Esophagus squamous epithelium (tissue), 5 donors: ENCODE results near the gene WFIKKN1. TPM values are rescaled to one million over a fixed set of nuclear protein-coding genes. Genes with fewer than 3 reads are reported as not detected.
A peak's percentile ranks its signal among the peaks of the same experiment; 100 is the strongest.

Experiments
- DNase-seq: peaks from one replicate; lab custom pipeline; 2025; lab: John Stamatoyannopoulos, UW
- H3K27ac ChIP-seq, 4 donors: fragments of 200-600 bp; sonication (generic); one replicate each; pipeline ENCODE4 v1.5.1; 2016 to 2019; ENCODE audit warnings: mild to moderate bottlenecking in 1 of 4
- H3K27me3 ChIP-seq, 4 donors: fragments of 200-600 bp; sonication (generic); 1 replicate in 3 of 4; 2 replicates in 1 of 4; pipeline versions ENCODE4 v1.5.1 to v1.6.0; 2017 to 2021; ENCODE audit warnings: antibody characterized with exemption in 1 of 4
- H3K36me3 ChIP-seq, 3 donors: fragments of 200-600 bp; sonication (generic); one replicate each; pipeline ENCODE4 v1.5.1; 2016 to 2019
- H3K4me1 ChIP-seq, 3 donors: fragments of 200-600 bp; sonication (generic); one replicate each; pipeline ENCODE4 v1.5.1; 2017 to 2019
- H3K4me3 ChIP-seq, 4 donors: fragments of 200-600 bp; sonication (generic); 1 replicate in 3 of 4; 2 replicates in 1 of 4; pipeline ENCODE4 v1.5.1; 2016 to 2019; ENCODE audit warnings: mild to moderate bottlenecking in 2 of 4, moderate library complexity in 1 of 4
- H3K9me3 ChIP-seq, 3 donors: fragments of 200-600 bp; sonication (generic); one replicate each; pipeline ENCODE4 v1.5.1; 2016 to 2019
- POLR2A ChIP-seq, 4 donors: fragments of 450-650 bp; IDR thresholded peaks; one replicate each; pipeline ENCODE4 v1.6.1; 2017; ENCODE audit warnings: antibody characterized with exemption in 4 of 4, mild to moderate bottlenecking in 4 of 4, moderate library complexity in 3 of 4
- WGBS, 2 donors: methylation state at CpG; one replicate each; pipeline ENCODE4 v1.1.5; 2018; 5-methylcytosine and 5-hydroxymethylcytosine counted together
- intact Hi-C: fragments of 100-400 bp; cut with DNase I; formaldehyde crosslinking; loops from one replicate; pipeline ENCODE4 v1.15.0; 2022
- total RNA-seq, 4 donors: library from RNA; depleted of rRNA; stranded (reverse); fragments of >200 nt; gene quantifications; one replicate each; pipeline ENCODE4 v1.1.0, GENCODE V29; 2016
- TF ChIP-seq, protein P1 (sequence below), 6 experiments: fragments of 450-650 bp in 4 of 6; fragments of 200-600 bp in 2 of 6; sonication (generic) in 2 of 6; IDR thresholded peaks; one replicate each; pipeline ENCODE4 v1.5.1; 2016 to 2019; ENCODE audit warnings: antibody characterized with exemption in 6 of 6, mild to moderate bottlenecking in 4 of 6, moderate library complexity in 4 of 6
- donor health status: DM: yes; HTN: yes; CAD: no.

Gene WFIKKN1
- total RNA-seq, 4 donors from 2014 or later: under 0.01 to 1.8 (median 0.29) TPM

DNA sequence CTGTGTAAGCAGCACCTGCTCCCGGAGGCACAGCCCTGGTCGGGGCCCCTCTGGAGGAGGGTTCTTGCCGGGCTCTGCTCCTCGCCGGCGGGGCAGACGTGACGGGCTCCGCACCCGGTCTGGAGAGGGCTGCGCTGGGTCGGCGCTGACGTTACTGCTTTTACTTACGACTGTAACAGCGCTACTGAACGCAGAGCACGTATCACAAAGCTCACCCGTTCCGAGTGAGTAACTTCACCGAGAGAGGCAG lies 42.2 kb upstream of the WFIKKN1 start:
- H3K27ac ChIP-seq: peak overlapping the region; percentile 95 to 99 (median 98)
- peak overlapping the region; percentile 71 to 92 (median 80) for H3K4me3 ChIP-seq
- no peak for DNase-seq
- WGBS, 2 donors: 3% methylated on average over 21 of the region's 21 CpGs; no CpG with 5 or more reads in 1 of the 2 donors
- no peak for TF ChIP-seq POLR2A (IDR thresholded peaks at IDR 0.05)
- TF ChIP-seq, protein P1, sequence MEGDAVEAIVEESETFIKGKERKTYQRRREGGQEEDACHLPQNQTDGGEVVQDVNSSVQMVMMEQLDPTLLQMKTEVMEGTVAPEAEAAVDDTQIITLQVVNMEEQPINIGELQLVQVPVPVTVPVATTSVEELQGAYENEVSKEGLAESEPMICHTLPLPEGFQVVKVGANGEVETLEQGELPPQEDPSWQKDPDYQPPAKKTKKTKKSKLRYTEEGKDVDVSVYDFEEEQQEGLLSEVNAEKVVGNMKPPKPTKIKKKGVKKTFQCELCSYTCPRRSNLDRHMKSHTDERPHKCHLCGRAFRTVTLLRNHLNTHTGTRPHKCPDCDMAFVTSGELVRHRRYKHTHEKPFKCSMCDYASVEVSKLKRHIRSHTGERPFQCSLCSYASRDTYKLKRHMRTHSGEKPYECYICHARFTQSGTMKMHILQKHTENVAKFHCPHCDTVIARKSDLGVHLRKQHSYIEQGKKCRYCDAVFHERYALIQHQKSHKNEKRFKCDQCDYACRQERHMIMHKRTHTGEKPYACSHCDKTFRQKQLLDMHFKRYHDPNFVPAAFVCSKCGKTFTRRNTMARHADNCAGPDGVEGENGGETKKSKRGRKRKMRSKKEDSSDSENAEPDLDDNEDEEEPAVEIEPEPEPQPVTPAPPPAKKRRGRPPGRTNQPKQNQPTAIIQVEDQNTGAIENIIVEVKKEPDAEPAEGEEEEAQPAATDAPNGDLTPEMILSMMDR (IDR thresholded peaks at IDR 0.05): no peak
- no peaks in the 10 kb centered on the region for H3K9me3 ChIP-seq
- no peaks in the 10 kb centered on the region for H3K36me3 ChIP-seq
- intact Hi-C loops: loop anchor here (10.0 kb wide), 1 partner anchor 76 kb away; the partner anchor contains the start of gene RHOT2
- peaks cover 47 to 76% (median 51%) of the 10 kb centered on the region in 3 donors for H3K4me1 ChIP-seq
- H3K27me3 ChIP-seq: peaks cover 0 to 6% (median 0%) of the 10 kb centered on the region in 4 donors

DNA sequence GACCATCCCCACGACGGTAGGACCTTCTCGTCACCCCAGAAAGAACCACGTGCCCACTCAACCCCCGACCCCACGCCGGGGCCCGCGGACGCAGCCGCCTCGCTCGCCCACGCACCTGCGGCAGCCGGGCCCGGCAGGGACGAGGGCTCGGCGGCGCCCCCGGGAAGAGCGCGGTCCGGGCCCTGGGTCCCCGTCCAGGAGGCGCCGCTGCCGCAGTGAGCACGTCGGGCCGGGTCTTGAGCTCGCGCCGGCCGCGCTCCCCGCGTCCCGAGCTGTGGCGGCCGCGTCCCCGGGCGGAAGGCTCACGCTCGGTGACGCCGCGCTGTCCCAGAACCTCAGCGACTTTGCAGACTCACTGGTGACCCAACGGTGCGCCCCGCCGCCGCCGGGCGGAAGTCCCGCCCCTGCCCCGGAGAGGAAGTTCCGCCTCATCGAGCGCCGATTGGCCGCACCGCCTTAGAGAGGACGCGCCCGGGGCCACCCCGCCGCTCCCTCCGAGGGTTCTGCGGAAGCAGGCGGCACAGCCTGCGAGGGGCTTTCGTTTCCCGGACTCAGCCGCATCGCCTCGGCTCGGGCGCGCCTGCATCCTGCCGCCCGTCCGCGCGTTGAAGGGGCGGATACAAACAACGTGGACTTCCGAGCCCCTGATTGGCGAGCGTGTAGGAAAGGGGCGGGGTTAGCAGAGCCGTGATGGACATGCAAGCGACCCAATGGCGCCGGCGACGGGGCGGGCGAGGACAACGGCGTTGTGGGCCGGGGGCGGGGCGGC lies 41.7 kb upstream of the WFIKKN1 start:
- peak; percentile 91 for DNase-seq
- no CpG with 5 or more reads among the region's 107 CpGs for WGBS, 2 donors
- intact Hi-C loops: loop anchor here (10.0 kb wide), 1 partner anchor 76 kb away; the partner anchor contains the start of gene RHOT2
- H3K4me1 ChIP-seq: peaks cover 49 to 77% (median 56%) of the 10 kb centered on the region in 3 donors
- peak overlapping the region; percentile 71 to 92 (median 80) for H3K4me3 ChIP-seq
- TF ChIP-seq POLR2A (IDR thresholded peaks at IDR 0.05): peak in 3 of 4 donors; percentile 61 to 90 (median 90)
- TF ChIP-seq, protein P1 (IDR thresholded peaks at IDR 0.05): peak in 2 of 6 experiments; percentile 7 to 12
- H3K27me3 ChIP-seq: peaks cover 0 to 6% (median 0%) of the 10 kb centered on the region in 4 donors
- no peaks in the 10 kb centered on the region for H3K9me3 ChIP-seq
- no peaks in the 10 kb centered on the region for H3K36me3 ChIP-seq
- peak overlapping the region; percentile 95 to 99 (median 98) for H3K27ac ChIP-seq

DNA sequence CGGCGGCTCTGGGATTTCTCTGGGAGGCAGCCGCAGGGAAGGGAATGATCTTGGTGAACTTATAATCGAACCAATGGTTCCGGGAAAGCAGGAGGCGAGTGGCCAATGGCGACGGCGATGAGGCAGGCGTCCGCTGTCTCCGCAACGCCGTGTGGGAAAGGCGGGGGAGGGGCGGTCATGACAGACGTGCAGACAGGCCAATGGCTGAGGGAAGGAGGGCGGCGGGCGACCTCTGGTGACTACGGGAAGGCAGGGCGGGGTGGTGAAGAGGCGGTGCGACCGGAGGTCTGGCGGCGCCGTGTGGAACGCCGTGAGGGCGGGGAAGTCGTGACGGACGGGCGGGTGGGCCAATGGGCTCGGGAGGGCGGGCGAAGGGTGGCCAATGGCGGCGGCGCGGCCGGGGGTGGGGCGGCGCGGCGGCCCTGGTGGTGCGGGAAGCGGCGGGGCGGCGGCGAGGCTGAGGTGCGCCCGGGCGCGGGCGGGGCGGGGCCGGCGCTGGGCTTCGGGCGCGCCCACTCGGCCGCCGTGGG lies 41.1 kb upstream of the WFIKKN1 start, which contains the start of gene RAB40C:
TSS of gene RAB40C (plus strand) at position 409 of the 530 bp plus-strand sequence. CDS start 226 bp downstream, outside the sequence.
- Histone ChIP-seq H3K4me1 (peaks cover 54 to 80% (median 61%) of the 10 kb centered on the region in 3 donors), H3K27ac (peak within 1 kb of the TSS; percentile 95 to 99 (median 98)), H3K36me3 (no peaks in the 10 kb centered on the region), H3K27me3 (peaks cover 0 to 6% (median 0%) of the 10 kb centered on the region in 4 donors), H3K9me3 (no peaks in the 10 kb centered on the region), H3K4me3 (peak within 1 kb of the TSS; percentile 71 to 92 (median 84))
- DNase-seq: peak; percentile 95
- TF ChIP-seq, protein P1 (IDR thresholded peaks at IDR 0.05): peak in 1 of 6 experiments; percentile 15
- no peak for TF ChIP-seq POLR2A (IDR thresholded peaks at IDR 0.05)
- 0% methylated on average over 1 to 4 of the region's 67 CpGs for WGBS, 2 donors
- intact Hi-C loops: loop anchor here (10.0 kb wide), 1 partner anchor 75 kb away; the partner anchor contains the start of gene RHOT2

DNA sequence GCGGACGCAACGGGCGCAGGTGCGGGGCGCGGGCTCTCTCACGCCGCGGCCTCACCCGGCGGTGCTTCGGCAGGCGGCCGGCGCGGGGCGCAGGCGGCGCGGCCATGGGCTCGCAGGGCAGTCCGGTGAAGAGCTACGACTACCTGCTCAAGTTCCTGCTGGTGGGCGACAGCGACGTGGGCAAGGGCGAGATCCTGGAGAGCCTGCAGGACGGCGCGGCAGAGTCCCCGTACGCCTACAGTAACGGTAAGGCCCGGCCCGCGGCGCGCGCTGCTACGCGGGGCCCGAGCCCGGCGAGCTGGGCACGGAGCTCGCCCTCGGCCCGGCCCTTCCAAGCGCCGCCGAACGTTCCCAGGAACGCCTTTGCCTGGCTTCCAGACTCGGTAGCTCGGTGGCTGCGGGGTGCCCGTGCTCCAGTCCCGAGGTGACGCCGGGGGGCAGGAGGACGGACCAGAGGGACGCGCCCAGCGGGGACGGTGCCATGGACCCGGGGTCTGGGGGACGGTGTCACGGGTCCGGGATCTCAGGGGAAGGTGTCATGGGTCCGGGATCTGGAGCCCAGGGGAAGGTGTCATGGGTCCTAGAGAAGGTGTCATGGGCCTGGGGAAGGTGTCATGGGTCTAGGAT lies 40.5 kb upstream of the WFIKKN1 start:
- TF ChIP-seq, protein P1 (IDR thresholded peaks at IDR 0.05): peak in 1 of 6 experiments; percentile 23
- peak in 2 of 4 donors; percentile 34 to 38 for TF ChIP-seq POLR2A (IDR thresholded peaks at IDR 0.05)
- intact Hi-C loops: no loop called here
- Histone ChIP-seq H3K9me3 (no peaks in the 10 kb centered on the region), H3K4me3 (peak overlapping the region; percentile 71 to 92 (median 76)), H3K4me1 (peaks cover 58 to 84% (median 65%) of the 10 kb centered on the region in 3 donors), H3K27me3 (peaks cover 0 to 4% (median 0%) of the 10 kb centered on the region in 4 donors), H3K27ac (peak overlapping the region; percentile 93 to 99 (median 96)), H3K36me3 (no peaks in the 10 kb centered on the region)
- 0% methylated on average over 6 of the region's 71 CpGs; no CpG with 5 or more reads in 1 of the 2 donors for WGBS, 2 donors
- DNase-seq: no peak
